ENCODE data around the gene HERPUD1.
"Not testable (repeated sequence)": the region's sequence is repeated elsewhere in the genome, so short reads cannot be mapped to it uniquely, and the experiment has no call there.

Gene HERPUD1

DNA sequence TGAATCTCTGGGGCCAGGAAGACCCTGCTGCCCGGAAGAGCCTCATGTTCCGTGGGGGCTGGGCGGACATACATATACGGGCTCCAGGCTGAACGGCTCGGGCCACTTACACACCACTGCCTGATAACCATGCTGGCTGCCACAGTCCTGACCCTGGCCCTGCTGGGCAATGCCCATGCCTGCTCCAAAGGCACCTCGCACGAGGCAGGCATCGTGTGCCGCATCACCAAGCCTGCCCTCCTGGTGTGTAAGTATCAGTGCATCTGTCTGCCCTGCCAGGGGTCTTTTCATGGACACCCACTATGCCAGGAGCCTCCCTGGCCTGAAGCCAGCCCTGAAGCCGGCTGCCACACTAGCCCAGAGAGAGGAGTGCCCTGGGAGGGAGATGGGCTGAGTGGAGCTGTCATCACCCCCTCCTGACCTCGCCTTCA lies 29.9 kb downstream of the HERPUD1 start, which contains the start of gene CETP:
Gene CETP (plus strand): TSS at position 100 of the 431 bp plus-strand sequence. CDS start 30 bp downstream, at position 130.
- DNase-seq: no peak

GRCh38 chr16:56964243-56965148 lies 32.6 kb downstream of the HERPUD1 start:
- DNase-seq: peak; percentile 91

GRCh38 chr16:56965149-56966092 lies 33.5 kb downstream of the HERPUD1 start:
- no peak for DNase-seq

- DNase-seq: no peak
Measured at GRCh38 chr16:56966093-56966475, 34.1 kb downstream of the HERPUD1 start.

- DNase-seq: no peak
Measured at GRCh38 chr16:56967733-56968132, 35.8 kb downstream of the HERPUD1 start.

DNA sequence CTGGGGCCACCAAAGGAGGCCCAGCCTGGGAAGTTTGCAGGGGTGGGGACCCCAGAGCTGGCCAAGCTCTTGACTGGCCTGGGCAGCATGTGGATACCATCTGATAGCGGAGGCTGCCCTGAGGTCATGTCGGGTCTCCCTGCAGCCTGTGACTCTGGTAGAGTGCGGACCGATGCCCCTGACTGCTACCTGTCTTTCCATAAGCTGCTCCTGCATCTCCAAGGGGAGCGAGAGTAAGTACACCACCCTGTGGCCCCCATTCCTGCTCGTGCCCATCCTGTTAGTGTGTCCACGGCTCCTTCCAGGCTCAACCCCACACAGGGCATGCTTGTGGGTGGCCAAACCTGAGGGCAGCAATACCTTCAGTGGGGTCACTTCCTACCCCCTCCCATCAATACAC lies 37.8 kb downstream of the HERPUD1 start:
- no peak for DNase-seq

- DNase-seq: peak; percentile 44
Measured at GRCh38 chr16:56970934-56971767, 39.2 kb downstream of the HERPUD1 start.

DNA sequence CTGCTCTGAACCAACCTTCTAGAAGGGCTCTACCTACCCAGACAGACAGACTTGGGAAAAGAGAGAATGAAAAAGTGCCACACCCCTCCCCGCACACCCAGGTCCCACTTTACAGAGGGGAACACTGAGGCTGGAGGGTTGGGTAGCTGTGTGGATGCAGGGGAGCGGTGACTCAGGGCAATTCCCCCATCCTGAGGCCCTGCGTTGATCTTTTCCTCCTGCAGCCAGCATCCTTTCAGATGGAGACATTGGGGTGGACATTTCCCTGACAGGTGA lies 39.8 kb downstream of the HERPUD1 start:
- DNase-seq: no peak

- no peak for DNase-seq
Measured at GRCh38 chr16:56972403-56973293, 40.7 kb downstream of the HERPUD1 start.

DNA sequence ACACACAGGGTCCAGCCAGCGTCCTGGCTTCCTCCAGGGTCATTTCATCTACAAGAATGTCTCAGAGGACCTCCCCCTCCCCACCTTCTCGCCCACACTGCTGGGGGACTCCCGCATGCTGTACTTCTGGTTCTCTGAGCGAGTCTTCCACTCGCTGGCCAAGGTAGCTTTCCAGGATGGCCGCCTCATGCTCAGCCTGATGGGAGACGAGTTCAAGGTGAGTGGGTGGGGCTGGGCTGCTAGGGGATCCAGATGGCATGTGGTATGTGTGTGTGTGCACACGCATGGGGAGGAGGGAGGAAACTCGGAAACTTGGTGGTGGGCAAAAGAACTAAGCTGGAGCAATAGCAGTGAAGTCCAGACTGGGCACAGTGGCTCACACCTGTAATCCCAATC lies 41.4 kb downstream of the HERPUD1 start:
- no peak for DNase-seq

- not testable (repeated sequence) for DNase-seq
Measured at GRCh38 chr16:56973899-56974298, 42.0 kb downstream of the HERPUD1 start.

DNA sequence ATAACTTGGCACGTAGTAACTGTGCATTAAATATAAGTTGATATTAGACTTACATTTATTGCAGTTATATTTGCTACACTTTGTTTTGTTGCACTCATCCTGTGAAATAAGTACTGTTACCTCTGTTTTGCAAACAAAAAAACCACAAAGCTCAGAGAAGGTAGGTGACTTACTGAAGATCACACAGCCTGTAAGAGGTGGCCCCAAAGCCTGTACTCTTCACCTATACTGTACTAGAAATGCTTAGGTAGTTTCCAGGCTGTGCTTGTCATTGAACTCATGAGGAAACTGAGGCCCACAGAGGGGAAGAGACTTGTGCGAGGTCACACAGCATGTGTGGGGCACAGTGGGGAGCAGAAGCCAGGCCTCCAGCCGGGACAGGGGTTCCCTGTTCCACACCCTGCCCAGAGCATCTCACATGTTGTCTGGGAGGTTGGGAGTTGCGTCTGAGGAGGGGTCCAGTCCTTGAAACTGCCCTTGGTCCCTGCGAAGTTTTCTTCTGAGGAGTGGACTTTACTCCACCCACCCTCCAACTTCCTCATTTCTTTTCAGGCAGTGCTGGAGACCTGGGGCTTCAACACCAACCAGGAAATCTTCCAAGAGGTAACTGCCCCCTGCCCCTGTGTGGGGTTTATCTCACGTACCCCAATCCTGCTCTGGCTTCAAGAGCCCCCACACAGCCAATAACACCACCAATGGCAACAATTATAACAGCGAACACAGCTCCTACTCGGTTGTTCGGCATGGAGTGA lies 42.8 kb downstream of the HERPUD1 start:
- DNase-seq: no peak

DNA sequence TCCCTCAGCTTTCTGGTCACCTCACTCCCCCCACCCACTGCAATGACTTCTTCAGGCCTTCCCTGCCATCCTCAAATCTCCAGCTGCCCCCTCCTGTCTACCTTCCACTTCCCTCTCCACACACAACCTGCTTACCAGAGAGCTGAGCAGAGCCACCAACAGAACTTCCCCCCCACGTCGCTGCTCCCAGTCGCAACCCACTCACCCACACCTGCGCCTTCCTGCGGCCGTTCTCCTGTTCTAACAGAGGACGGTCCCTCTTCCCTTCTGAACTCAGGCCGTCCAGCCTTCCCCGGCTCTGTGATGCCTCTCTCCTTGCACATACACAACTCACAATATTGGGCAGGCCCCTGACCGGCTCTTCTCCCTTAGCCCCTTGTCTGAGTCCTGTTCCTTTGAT lies 43.8 kb downstream of the HERPUD1 start:
- no peak for DNase-seq

GRCh38 chr16:56977216-56977615 lies 45.3 kb downstream of the HERPUD1 start:
- DNase-seq: no peak

DNA sequence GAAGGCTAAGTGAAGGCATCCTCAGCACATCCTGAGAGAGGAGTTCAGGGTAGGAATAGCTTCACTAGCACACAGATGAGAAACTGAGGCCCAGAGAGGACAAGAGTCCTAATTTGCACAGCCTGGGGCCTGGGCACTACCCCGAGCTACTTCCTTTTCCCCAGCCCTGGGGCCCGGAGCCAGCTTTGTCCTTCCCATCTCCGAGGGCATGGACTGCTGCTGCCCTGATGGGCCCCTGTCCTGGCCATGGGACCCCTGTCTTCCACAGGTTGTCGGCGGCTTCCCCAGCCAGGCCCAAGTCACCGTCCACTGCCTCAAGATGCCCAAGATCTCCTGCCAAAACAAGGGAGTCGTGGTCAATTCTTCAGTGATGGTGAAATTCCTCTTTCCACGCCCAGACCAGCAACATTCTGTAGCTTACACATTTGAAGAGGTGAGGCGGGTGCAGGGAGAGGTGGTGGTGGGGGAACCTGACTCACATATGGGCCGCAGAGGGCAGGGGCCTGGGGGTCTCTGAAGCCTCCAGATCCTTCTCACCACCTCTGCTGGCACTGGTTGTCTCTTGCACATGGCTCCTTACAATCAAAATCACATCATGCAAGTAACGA lies 46.0 kb downstream of the HERPUD1 start:
- DNase-seq: no peak

GRCh38 chr16:56980201-56980535 lies 48.2 kb downstream of the HERPUD1 start:
- DNase-seq: no peak

DNA sequence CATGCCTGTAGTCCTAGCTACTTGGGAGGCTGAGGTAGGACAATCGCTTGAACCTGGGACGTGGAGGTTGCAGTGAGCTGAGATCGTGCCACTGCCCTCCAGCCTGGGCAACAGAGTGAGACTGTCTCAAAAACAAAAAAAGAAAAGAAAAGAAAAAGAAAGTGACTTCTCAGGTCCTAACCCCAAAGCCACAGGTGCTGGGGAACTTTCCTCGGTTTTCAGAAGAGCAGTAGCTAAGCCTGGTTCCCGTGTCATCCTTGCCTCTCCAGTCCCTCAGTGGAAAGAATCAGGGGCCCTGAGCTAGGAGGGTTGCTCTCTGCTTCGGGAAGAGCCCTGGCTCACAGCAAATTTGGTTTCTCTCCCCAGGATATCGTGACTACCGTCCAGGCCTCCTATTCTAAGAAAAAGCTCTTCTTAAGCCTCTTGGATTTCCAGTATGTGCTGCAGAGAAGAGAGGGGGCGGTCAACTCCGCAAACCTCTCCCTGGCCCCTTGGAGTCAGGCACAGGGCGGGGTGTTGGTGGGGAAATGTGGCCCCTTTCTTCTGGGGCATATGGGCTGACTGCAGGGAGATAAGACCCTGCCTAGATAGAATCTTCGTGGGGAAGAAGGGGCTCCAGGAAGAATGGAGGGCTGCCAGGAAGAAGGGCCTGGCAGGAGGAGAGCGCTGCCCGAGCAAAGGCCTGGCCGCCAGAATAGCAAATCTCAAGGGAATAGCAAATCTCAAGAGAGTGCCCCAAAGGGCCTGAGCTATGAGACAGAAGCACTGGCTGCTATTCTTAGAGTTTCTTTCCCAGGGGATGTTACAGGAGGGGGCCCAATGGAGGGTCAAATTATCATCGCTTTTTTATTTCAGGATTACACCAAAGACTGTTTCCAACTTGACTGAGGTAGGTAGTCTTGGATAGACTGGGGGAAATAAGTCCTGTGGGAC lies 49.1 kb downstream of the HERPUD1 start:
- DNase-seq: no peak

- no peak for DNase-seq
Measured at GRCh38 chr16:56981729-56982271, 49.9 kb downstream of the HERPUD1 start.

GRCh38 chr16:56982695-56983094 lies 50.8 kb downstream of the HERPUD1 start:
- no peak for DNase-seq
